Anterior cingulate cortex (tissue), 58 donors: ENCODE results near the gene LRRC45.

Experiments used
- DNase-seq, 58 donors: peaks; one replicate each; lab custom pipeline; 2025; lab: John Stamatoyannopoulos, UW

Gene LRRC45

DNA sequence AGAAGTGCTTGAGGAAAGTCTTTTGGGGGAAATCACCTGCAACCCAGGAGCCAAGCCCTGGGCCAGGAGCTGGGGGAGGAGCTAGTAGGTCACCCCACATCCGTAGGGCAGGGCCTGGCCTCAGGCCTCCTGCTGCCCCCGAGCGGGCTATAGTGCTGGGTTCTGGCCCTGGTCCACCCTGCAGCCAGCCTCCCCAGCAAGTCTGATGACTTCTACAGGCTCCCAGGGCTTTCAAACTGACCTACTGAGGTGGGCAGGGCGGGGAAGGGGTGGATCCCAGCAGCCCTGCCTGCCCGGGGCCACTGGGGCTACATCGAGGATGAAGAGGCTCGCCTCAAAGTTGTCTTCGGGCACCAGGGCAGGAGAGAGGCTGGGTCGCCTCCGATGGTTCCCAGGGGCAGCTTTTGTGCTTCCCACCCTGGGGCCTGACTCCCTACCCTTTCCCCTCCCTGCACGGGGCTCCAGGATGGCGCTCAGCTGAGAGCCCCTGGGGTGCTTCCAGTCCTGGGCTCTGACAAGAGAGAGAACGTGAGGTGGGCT is 5.4 kb upstream of the LRRC45 start:
- DNase-seq: no peak

DNA sequence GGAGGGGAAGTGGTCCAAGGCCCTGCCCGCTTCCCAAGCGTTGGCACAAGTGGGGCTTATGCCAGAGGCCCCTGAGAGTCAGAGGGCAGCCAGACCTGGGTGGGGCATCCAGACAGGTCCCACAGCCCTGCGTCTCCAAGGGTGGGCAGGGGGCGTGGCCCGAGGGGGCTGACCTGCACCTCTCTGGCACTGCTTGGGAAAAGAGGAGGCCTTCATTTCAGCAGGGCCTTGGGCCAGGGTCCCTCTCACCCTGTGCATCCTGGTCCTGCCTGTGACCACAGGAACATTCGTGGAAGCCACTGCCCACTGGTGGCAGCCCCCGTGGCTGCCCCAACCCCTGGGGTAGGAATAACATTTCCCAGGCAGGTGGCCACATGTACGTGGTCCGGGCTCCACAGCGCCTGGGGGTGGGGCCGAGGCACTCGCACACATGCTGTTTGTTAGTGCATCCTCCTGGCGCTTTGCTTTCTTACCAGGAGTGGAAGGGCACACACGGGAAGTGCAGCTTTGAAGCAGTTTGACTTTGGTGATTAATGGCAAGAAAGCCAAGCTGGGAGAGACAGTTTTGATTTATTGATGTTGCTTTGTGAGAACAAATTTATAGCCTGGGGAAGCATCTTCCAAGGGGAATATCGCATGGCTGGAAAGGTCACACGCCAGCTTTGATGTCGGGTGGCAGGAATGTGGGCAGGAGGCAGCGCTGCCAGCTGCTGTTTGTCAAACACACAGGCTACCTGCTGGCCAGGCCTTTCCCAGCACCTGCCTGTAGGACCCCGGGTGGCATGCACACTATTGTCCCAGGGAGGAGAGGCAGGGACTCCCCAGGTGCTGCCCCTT is 4.7 kb upstream of the LRRC45 start:
- no peak for DNase-seq

DNA sequence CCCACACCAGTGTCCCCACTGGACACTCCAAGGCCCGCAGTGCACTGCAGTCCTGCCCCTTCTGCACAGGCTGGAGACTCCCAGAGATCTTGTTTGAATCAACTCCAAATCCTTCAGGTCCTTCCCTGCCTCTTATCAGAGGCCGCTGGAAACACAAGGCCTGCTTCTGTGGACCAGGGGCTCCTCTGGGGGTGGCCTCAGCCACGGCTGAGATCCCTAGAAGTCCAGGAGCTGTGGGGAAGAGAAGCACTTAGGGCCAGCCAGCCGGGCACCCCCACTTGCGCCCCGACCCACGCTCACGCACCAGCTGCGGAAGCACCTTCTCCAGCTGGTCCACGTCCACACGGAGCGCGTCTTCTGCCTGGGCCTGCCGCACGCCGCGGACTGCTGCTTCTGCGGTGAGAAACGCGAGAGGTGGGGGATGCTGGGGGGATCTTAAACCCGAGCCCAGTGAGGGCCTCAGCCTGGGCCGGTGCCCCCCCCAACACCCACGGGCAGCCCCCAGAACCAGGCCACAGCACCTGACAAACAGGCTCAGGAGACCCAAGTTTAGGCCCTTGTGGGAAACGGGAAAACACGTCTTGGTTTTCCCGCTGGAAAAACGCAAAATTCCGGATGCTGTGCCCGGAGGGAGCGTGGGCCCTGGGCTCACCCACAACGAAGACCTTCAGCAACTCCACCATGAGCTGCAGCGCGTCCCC is 4.0 kb upstream of the LRRC45 start:
- DNase-seq: no peak

GRCh38 chr17:82019690-82020571 is 3.2 kb upstream of the LRRC45 start:
- peak in 9 of 58 donors; percentile 14 to 60 (median 21) for DNase-seq

GRCh38 chr17:82020572-82021106 is 2.5 kb upstream of the LRRC45 start:
- peak in 2 of 58 donors; percentile 32 to 48 for DNase-seq

DNA sequence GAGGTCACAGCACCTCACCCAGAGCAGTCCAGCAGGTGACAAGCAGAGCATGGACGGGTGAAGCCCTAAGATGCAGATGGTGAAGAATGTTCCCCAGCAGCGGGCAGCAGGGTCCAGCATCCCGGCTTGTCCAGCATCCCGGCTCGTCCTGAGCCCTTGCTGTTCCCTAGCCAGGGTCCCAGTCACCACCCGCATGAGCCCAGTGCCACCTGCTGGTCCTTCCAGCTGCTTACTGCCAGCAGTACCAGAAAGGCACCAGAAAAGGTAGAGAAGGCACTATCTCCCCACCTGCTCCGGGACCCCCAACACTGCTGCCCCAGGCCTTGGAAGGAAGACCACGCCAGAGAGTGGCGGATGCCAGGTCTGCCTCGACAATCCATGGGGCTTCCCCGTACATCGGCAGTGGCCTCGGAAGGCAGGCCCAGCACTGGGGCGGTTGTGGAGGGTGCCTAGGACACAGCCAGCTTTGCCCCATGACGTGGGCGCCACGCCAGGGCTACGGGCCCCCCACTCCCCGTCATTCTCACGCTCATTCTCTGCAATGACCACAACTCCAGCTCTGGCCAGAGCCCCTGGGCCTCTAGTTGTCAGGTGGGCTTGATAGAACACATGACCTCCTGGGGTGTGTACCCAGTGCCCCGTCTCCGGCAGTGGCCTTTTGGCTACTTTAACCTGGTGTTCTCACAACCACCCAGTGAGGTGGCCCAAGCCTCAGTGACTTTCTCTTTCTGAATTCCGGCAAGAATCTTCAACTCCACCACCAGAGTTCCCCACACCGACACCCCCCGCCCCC is 1.8 kb upstream of the LRRC45 start:
- DNase-seq: peak in 52 of 58 donors; percentile 6 to 82 (median 60)

DNA sequence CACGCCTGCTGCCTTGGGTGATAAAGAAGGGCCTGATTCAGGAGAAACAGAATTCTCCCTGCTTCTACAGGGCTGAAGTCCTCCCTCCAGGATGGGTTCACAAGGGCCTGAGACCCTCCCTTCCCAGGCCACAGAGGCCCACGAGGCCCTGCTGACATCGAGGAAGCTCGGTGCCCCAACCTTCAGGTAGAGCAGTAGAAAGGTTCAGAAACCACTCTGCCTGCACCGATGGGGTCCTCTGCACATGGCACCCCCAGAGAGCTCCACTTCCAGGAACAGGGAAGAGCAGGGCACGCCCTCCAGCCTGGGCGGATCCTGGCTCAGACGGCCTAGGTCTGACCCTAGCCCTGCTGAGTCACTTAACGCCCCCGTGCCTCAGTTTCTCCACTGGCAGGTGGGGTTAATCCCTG is 1.2 kb upstream of the LRRC45 start:
- no peak for DNase-seq

DNA sequence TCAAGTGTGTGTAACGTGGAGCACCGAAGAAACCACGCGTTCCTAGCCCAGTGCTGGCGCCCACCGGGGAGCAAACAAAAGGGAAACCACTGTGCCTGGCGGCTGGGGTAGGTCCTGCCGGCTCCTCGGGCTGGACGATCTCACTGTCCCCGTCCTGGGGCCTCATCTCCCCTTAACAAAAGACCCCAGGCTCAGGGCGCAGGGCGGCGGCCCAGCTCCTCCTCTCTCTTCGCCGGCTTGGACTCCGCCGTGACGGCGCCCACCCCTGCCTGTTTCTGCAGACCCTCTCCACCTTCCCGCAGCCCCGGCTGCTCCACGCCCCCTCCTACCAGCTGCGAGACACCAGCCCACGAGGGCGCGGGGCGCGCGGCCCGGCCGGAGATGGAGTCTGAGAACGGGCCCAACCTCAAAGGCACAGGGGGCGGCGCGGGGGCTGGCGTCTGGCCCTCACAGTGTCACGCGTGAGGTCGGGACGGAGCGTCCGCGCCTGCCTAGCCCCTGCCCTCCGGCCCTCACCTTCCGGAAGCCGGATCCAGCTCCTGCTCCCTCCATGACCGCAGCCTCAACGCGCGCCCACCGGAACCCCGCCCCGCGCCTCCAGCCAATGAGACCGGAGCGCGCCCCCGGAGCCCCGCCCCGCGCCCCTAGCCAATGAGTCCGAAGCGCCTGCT is 660 bp upstream of the LRRC45 start, which contains the start of gene CENPX:
Gene CENPX, minus strand, starts transcription at position 569 of the 671 bp plus-strand sequence. Its CDS starts 17 bp downstream, at position 552.
- no peak for DNase-seq

- DNase-seq: no peak
Observed at GRCh38 chr17:82023447-82024241, 539 bp downstream of the LRRC45 start.

GRCh38 chr17:82024859-82025258 is 1.8 kb downstream of the LRRC45 start:
- no peak for DNase-seq

DNA sequence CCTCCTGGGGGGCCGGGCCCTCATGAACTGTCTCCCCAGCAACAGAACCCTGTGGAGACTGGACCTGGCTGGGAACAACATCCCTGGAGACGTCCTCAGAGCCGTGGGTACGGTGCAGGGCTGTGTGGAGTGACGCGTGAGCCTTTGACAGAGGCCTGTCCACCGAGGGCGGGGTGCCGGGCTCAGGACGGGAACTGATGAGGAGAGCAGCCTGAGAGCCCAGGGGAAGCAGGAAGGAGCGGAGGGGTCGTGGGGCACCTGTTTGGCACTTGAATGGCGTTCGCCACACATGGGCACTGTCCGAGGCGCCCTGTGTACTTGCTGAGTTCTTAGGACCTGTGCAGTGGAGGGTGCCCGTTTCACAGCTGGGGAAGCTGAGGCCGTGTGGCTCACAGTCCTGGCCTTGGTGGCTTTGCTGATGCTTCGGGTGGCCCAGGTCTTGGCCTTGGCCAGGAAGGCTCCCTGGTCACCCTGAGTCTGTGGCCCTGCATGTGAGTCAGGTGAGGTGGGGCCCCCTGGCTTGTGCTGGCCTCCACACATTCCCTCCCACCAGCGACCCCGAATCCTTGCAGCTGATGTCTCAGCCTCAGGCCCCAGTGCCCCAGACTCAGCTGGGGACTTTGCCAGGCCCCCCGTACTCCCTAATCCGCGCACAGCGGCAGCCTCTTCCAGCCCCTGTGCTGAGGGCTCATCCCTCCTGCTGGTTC is 2.4 kb downstream of the LRRC45 start:
- no peak for DNase-seq

DNA sequence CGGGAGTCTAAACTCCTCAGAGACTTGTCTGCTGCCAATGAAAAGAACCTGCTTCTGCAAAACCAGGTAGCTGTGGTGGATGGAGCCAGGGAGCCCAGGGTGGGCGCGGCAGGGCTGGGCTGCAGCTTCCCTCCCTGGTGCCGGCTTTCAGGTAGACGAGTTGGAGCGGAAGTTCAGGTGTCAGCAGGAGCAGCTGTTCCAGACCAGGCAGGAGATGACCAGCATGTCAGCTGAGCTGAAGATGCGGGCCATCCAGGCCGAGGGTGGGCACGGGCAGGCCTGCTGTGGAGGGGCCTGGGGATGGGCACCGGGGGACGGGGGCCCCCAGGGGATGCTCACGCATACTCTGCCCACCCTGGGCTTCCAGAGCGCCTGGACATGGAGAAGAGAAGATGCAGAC is 5.1 kb downstream of the LRRC45 start:
- no peak for DNase-seq

DNA sequence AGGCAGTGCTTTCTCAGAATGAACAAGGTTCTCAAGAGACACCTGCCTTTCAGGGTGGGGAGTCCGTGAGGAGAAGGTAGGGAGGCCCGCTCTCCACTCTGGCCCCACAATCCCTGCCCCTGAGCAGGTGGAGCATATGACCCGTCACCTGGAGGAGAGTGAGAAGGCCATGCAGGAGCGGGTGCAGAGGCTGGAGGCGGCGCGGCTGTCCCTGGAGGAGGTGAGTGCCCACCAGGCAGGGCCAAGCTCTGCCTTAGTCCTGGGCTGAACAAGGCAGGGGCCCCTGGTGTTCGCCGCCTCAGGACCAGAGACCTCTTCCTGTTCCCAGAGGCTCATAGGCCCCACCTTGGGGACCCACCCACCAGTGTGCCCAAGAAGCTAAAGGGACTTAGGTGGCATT is 5.9 kb downstream of the LRRC45 start:
- no peak for DNase-seq

GRCh38 chr17:82029391-82029790 is 6.3 kb downstream of the LRRC45 start:
- DNase-seq: peak in 1 of 58 donors; percentile 17

DNA sequence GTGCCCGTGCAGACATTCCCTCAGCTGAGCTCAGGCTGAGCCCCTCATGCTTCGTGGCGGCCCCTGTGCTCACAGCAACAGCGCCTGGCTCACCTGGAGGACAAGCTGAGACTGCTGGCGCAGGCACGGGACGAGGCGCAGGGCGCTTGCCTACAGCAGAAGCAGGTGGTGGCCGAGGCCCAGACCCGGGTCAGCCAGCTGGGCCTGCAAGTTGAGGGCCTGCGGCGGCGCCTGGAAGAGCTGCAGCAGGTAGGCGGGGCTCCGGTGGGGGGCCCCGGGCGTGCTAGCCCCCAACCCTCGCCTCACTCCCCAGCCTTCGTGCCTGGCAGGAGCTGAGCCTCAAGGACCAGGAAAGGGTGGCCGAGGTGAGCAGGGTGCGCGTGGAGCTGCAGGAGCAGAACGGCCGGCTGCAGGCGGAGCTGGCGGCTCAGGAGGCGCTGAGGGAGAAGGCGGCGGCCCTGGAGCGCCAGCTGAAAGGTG is 6.9 kb downstream of the LRRC45 start:
- no peak for DNase-seq

GRCh38 chr17:82030470-82031302 is 7.6 kb downstream of the LRRC45 start:
- peak in 57 of 58 donors; percentile 26 to 89 (median 72) for DNase-seq
